NOMO-1 treated with DMSO at 0.1 percent for 48 hours (cell line): ENCODE results near the gene ZNF318.
A peak's percentile ranks its signal among the peaks of the same experiment; 100 is the strongest.

ENCODE experiments used
- DNase-seq: peaks from one replicate; lab custom pipeline; 2025; ENCODE audit not compliant: unreplicated experiment; lab: John Stamatoyannopoulos, UW

The ZNF318 gene

DNA sequence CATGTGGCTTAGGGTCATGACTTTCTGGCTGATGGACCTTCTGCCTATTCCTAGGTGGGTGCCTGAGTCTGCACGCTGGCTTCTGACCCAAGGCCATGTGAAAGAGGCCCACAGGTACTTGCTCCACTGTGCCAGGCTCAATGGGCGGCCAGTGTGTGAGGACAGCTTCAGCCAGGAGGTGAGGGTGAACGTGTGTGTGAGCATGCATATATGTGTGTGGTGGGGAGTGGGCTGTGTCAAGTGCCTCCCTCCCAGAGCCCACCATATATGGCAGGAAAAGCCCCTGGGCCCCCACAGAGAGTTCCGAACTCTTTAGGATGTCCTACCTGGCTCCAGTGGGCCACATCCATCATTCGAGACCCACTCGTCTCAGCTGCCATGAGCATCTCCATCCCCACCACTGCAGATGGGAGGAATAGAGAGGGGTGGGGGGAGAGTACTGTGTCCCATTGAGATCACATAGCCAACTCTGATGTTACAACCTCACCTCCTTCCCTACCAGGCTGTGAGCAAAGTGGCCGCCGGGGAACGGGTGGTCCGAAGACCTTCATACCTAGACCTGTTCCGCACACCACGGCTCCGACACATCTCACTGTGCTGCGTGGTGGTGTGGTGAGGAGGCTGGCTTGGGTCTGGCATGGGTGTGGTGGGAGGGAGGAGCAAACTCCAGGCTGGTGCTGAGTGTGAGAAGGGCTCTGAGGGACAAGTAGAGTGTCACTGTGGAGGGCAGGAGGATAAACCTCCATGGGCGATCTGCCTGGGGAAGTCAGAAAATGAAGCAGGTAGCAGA is 68.2 kb downstream of the ZNF318 start:
- no peak for DNase-seq

DNA sequence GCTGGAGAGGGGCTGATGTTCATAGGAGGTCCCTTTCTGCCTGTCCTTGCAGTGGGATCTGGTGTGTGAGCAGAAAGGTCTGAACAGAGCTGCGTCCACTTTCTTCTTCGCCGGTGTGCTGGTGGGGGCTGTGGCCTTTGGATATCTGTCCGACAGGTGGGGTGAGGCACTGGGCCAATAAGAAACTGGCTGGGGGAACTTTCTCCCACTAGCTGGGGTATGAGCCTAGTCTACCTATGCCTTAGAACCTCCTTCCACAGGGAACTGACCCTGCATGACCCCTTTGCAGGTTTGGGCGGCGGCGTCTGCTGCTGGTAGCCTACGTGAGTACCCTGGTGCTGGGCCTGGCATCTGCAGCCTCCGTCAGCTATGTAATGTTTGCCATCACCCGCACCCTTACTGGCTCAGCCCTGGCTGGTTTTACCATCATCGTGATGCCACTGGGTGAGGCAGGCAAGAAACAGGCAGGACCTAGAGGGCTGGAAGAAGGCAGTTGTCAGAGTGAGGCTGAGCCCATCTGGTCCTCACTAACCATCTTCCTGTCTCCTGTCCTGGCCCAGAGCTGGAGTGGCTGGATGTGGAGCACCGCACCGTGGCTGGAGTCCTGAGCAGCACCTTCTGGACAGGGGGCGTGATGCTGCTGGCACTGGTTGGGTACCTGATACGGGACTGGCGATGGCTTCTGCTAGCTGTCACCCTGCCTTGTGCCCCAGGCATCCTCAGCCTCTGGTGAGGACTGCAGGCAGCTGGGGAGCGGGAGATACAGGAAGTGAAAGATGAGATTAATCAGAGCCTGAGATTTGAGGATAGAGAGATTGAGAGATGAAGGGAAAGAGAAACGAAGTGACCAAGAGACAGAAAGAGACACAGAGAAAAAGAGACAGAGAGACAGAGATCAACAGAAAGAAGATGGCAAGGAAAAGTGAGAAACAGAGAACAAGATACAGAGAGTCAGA is 69.8 kb downstream of the ZNF318 start:
- peak; percentile 7 for DNase-seq

- no peak for DNase-seq
Measured at GRCh38 chr6:43298565-43299337, 70.7 kb downstream of the ZNF318 start.

DNA sequence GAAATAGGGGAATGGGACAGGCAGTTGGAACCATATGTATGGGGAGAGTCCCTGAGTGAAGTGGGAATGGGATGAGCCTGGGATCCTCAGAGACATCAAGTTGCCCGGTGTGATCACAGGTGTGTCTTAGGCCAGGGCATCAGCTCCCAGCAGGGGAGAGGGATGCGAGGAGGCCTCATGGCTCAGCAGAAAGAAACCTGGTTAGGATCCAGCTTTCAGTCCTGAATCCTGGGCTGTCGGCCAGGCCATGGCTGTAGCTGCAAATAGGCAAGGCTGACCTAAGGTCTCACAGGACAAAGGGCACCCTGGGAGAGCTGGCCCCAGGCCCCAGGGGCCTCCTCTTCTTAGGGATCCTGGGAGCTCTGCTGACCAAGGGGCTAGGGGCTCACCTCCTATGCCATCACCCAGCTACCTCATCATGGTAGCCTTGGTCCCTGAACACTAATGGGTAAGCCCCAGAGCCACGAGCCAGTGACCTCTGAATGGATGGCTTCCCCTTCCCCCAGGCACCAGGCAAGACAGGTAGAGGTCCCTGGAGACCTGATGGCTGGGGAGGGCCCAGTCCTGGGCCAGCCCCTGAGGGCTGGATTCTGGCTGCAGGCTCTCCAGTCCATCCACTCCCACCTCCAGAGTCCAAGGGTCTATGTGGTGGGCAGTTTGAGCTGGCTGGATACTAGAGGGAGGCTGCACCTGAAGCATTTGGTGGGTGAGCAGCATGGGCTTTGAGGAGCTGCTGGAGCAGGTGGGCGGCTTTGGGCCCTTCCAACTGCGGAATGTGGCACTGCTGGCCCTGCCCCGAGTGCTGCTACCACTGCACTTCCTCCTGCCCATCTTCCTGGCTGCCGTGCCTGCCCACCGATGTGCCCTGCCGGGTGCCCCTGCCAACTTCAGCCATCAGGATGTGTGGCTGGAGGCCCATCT is 71.5 kb downstream of the ZNF318 start, which contains the start of gene SLC22A7:
Gene SLC22A7, plus strand, starts transcription at position 617 of the 921 bp plus-strand sequence. Its CDS starts 99 bp downstream, at position 716.
- DNase-seq = no peak

DNA sequence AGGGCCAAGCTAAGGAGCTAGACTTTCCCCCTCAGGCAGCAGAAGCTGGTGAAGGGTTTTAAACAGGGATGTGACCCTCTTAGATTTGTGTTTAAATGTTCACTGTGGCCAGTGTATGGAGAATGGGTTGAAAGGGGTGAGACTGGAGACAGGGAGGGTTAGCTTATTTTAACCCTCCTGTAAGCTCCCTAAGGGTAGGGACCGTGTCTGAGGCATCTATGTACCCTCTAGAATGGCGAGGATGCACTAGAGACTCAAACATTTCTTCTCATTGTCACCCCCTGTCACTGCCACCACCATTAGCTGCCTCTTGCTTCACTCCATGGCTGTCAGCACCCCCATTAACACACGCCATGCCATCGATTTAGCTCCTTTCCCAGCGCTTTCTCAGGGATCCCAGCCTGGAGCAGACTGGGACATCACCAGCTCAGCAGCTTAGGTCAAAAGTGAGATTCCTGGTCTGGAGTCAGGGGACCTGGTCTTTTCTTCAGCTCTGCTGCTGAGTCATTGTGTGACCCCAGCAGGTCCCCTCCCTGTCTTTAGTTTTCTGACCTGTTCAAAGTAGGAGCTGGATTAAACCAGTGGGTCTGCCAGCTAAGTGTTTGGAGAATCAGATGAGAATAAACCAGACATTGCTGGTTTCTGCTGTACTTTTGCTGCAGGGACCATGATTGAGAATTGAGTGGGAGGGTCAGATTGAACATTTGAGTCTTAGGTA is 72.5 kb downstream of the ZNF318 start:
- no peak for DNase-seq

DNA sequence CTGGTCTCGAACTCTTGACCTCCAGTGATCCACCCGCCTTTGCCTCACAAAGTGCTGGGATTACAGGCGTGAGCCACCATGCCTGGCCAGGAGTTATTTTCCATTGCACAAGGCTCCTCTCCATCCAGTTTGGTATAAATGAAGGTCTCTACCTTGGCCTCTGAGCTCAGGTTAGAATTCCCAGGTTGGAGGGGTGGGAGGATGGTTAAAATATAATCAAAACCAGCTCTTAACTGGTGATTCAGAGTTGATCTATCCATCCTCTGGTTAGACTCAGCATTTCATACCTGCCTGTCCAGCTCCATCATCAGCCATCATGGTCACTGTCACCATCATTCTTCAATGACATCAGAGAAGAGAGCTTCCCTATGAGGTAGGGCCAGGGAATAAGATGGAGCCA is 74.0 kb downstream of the ZNF318 start:
- no peak for DNase-seq

DNA sequence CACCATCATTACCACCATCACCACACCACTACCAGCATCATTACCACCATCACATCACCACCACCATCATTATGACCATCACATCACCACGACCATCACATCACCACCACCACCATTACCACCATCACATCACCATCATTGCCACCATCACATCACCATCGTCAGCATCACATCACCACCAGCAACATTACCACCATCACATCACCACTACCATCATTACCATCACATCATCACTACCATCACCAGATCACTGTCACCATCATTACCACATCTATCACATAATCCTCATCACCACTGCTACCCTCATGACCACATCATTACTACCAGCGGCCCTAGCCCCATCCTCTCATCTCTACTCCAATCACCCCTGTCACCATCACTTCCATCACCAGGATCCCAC is 74.9 kb downstream of the ZNF318 start:
- DNase-seq = no peak

DNA sequence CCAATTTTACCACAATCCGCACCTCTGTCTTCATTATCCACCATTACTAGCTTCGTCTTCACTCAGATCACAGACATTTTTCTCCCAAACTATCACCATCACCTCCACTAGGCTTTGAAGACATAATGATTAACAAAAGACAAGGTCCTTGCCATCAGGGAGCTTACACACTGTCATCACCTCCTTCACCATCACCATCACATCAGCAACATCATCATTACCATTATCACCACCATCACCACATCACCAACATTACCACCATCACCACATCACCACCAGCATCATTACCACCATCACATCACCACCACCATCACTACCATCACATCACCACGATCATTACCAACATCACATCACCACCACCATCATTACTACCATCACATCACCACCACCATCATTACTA is 75.7 kb downstream of the ZNF318 start:
- no peak for DNase-seq

DNA sequence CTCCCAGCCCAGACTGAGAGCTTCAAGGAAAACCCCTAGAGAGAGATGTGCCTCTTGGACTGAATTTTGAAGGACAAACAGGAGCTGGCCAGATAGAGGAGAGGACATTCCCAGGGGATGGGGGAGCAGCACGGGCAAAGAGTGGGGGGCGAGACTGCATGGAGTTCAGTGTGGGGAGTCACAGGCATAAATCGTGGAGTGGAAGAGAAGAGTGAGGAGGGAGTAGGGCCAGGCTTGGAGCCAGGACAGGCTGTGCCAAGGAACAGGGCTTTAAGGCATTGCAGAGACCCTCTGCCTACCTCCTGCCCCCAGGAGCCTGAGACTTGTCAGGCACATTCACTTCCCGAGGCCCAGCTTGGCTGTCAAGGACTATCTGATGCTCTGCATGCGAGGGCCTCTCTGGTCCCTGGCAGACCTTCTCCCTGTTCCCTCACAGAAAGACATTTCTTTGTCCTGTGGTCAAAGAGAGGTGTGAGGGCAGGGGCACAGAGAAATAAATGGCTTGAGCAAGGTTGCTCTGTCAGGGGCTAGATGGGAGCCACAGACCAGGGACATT is 76.6 kb downstream of the ZNF318 start:
- no peak for DNase-seq

DNA sequence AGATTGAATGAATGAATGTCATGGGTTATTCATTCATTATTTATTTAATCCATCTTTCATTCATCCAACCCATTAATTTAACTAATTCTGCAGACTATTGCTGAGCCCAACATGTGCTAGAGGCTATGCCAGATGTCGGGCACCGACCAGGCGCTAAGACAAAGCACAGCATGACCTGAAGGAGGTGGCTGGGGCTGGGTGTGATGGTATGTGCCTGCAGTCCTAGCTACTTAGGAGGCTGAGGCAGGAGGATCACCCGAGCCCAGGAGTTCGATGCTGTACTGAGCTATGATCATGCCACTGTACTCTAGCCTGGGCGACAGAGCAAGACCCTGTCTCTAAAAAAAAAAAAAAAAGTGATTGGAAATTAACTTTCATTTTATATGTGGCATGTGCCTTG is 77.1 kb downstream of the ZNF318 start:
- DNase-seq = no peak

- DNase-seq = no peak
Measured at GRCh38 chr6:43291708-43292107, 77.7 kb downstream of the ZNF318 start.

- DNase-seq = no peak
Measured at GRCh38 chr6:43290905-43291355, 78.5 kb downstream of the ZNF318 start.

- DNase-seq = no peak
Measured at GRCh38 chr6:43290339-43290904, 79.0 kb downstream of the ZNF318 start.

- no peak for DNase-seq
Measured at GRCh38 chr6:43287717-43288679, 81.4 kb downstream of the ZNF318 start.

- no peak for DNase-seq
Measured at GRCh38 chr6:43286980-43287716, 82.3 kb downstream of the ZNF318 start.

DNA sequence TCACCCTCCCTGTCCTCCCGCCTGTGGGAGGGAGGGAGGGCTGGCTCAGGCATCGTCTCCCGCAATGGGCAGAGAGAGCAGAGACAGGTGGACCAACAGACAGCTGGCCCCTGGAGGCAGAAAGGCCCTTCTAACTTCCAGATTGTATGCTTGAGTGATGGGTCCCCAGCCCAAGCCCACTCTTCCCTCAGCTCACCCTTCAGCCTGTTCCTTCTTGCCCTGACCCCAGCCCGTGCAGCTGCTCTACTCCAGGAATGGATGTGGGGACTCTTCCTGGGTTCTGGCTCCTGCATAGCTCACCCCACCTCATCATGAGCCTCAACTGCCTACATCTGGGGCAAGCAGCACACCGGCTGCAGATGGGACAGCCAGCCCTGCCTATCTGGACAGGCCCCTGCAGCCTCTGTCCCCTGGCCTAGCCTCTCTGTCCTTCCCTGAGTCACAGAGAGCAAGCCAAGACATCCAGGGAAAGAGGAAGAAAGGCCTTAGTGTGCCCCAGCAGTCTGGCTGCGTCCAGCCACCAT is 82.9 kb downstream of the ZNF318 start:
- DNase-seq = no peak
